Body of pancreas (tissue), 4 donors: Measurements from ENCODE around the gene RAPGEF4. TPM values are rescaled to one million over a fixed set of nuclear protein-coding genes. Genes with fewer than 3 reads are reported as not detected.

Experiments used
- ATAC-seq: fragments of 150-250 bp; one replicate; pipeline ENCODE4 v1.9.1; 2016
- DNase-seq, 4 donors: peaks; one replicate each; pipeline ENCODE4 v3.0.0-alpha.2; 2019
- H3K27ac ChIP-seq, 4 donors: fragments of 200-600 bp; sonication (generic); 1 replicate in 3 of 4; 2 replicates in 1 of 4; pipeline versions ENCODE4 v1.5.1 to v1.6.1; 2016 to 2019; ENCODE audit warnings: mild to moderate bottlenecking in 1 of 4, mixed read lengths in 1 of 4, moderate library complexity in 1 of 4
- H3K27me3 ChIP-seq, 2 donors: fragments of 200-600 bp; sonication (generic); one replicate each; pipeline ENCODE4 v1.6.0; 2016; ENCODE audit warnings: mild to moderate bottlenecking in 1 of 2
- H3K36me3 ChIP-seq, 2 donors: fragments of 200-600 bp; sonication (generic); replicated peaks in 1 of 2; 2 replicates each; pipeline ENCODE4 v1.5.1; 2016; ENCODE audit warnings: low read depth in 2 of 2; ENCODE audit not compliant: insufficient read depth in 1 of 2
- H3K4me1 ChIP-seq: fragments of 200-600 bp; sonication (generic); one replicate; pipeline ENCODE4 v1.6.0; 2016
- H3K4me3 ChIP-seq, 2 donors: fragments of 200-600 bp; sonication (generic); 1 replicate in 1 of 2; 2 replicates in 1 of 2; pipeline ENCODE4 v1.5.1; 2016 to 2019
- H3K9me3 ChIP-seq, 3 donors: fragments of 200-600 bp; sonication (generic); 1 replicate in 2 of 3; 2 replicates in 1 of 3; pipeline ENCODE4 v1.5.1; 2016
- POLR2A ChIP-seq, 3 donors: fragments of 450-650 bp; IDR thresholded peaks; one replicate each; pipeline ENCODE4 v1.6.1; 2016; ENCODE audit warnings: antibody characterized with exemption in 3 of 3, mild to moderate bottlenecking in 2 of 3
- WGBS, 2 donors: methylation state at CpG; one replicate each; pipeline ENCODE4 v1.1.5; 2017; 5-methylcytosine and 5-hydroxymethylcytosine counted together
- intact Hi-C: fragments of 100-400 bp; cut with DNase I; formaldehyde crosslinking; loops from one replicate; pipeline ENCODE4 v1.15.1; 2023
- total RNA-seq, 2 donors: library from RNA; depleted of rRNA; stranded (reverse); fragments of >200 nt; gene quantifications; one replicate each; pipeline ENCODE4 v1.1.0, GENCODE V29; 2016
- TF ChIP-seq, protein P1 (sequence below), 7 experiments: fragments of 450-650 bp in 4 of 7; fragments of 200-600 bp in 3 of 7; sonication (generic) in 3 of 7; IDR thresholded peaks; one replicate each; pipeline ENCODE4 v1.5.1; 2016 to 2019; ENCODE audit warnings: antibody characterized with exemption in 7 of 7

Gene RAPGEF4
- total RNA-seq, 2 donors from 2014 or later: 4.7 to 22.4 TPM

DNA sequence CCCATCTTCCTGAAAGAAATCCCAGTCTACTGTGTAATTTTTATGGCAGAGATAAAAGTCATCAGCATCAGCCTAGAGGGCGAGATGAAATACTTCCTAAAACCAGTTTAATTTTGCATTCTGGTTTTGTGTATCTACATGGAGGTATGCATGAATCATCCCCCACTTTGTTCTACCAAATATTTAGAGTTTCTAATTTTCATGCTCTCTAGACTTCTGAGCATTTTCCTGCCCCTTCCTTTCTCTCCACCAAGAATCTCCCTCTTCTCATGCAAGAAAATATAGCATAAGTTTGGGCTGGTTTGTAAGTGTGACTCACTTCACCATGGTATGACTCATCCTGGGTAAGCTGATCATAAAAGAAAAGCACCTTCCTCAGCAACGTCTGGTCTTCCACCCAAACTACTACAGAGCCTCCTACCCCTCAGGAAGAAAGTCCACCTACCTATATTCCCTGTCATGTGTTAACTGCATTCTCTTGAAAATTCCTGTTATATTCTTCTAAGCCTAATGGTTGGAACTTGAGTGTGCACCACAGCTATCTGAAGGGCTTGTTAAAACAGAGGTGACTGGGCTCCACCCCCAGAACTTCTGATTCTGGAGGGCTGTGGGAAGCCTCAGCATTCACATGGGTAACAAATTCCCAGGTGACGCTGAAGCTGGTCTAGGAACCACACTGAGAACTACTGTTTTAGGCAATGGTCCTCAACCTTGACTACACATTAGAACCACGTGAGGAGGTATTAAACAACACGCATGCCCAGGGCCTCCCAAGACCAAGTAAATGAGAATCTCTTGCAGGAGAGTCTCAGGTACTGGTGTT lies 37.4 kb upstream of the RAPGEF4 start:
- 52 to 59% methylated on average over 5 of the region's 5 CpGs for WGBS, 2 donors
- no peak for TF ChIP-seq POLR2A (IDR thresholded peaks at IDR 0.05)
- TF ChIP-seq, protein P1, sequence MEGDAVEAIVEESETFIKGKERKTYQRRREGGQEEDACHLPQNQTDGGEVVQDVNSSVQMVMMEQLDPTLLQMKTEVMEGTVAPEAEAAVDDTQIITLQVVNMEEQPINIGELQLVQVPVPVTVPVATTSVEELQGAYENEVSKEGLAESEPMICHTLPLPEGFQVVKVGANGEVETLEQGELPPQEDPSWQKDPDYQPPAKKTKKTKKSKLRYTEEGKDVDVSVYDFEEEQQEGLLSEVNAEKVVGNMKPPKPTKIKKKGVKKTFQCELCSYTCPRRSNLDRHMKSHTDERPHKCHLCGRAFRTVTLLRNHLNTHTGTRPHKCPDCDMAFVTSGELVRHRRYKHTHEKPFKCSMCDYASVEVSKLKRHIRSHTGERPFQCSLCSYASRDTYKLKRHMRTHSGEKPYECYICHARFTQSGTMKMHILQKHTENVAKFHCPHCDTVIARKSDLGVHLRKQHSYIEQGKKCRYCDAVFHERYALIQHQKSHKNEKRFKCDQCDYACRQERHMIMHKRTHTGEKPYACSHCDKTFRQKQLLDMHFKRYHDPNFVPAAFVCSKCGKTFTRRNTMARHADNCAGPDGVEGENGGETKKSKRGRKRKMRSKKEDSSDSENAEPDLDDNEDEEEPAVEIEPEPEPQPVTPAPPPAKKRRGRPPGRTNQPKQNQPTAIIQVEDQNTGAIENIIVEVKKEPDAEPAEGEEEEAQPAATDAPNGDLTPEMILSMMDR (IDR thresholded peaks at IDR 0.05): no peak
- no peak for DNase-seq

DNA sequence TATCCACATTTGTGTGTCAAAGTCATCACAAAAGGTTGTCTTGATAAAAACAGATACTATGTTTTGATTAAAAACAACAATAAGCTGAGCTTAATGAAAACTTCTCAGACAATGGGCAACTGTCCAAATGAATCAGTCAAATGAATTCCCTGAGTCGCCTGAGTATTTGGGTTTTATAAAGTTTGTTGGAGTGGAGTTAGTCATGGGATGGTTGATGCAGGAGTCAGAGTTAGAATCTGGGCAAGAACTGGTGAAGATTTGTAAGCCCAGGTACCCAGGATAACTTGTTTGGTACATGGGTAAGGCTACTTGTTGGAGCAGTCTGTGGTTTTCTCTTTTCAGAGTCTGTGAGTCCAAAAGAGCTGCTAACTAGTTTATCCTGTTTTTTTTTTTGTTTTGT lies 34.4 kb upstream of the RAPGEF4 start:
- ATAC-seq: no peak
- intact Hi-C loops: no loop called here
- no peak for DNase-seq
- Histone ChIP-seq H3K27ac (no peak overlapping the region), H3K9me3 (no peaks in the 10 kb centered on the region), H3K27me3 (no peaks in the 10 kb centered on the region), H3K36me3 (no peaks in the 10 kb centered on the region), H3K4me3 (no peak overlapping the region), H3K4me1 (no peaks in the 10 kb centered on the region)
- no peak for TF ChIP-seq POLR2A (IDR thresholded peaks at IDR 0.05)
- TF ChIP-seq, protein P1 (IDR thresholded peaks at IDR 0.05): no peak
- 26 to 54% methylated on average over 1 of the region's 1 CpG for WGBS, 2 donors

More for the DNA sequence above, 37.4 kb upstream of the RAPGEF4 start:
- no peak overlapping the region for H3K4me3 ChIP-seq
- H3K4me1 ChIP-seq: no peaks in the 10 kb centered on the region
- no peak for ATAC-seq
- H3K27me3 ChIP-seq: peaks cover 0 to 4% of the 10 kb centered on the region in 2 donors
- intact Hi-C loops: no loop called here
- no peak overlapping the region for H3K27ac ChIP-seq
- no peaks in the 10 kb centered on the region for H3K36me3 ChIP-seq
- H3K9me3 ChIP-seq: no peaks in the 10 kb centered on the region

DNA sequence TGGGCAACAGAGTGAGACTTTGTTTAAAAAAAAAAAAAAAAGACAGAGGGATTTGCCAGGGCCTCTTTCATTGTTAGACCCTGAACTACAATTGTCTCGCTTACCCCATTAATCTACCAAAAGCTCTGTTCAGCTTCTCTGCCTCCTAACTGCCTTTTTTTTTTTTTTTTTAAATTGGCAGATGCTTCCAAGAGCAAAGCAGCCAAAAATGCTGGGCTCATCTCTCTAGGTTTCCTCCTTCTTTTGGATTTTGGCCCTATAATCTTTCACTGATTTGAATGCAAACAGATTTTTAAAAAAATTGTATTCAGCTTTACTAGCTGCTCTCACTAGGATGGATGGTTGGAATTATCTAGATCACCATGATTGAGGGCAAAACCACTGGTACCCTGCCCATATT lies 33.2 kb upstream of the RAPGEF4 start:
- intact Hi-C loops: no loop called here
- Histone ChIP-seq H3K36me3 (no peaks in the 10 kb centered on the region), H3K9me3 (no peaks in the 10 kb centered on the region), H3K27me3 (no peaks in the 10 kb centered on the region), H3K4me3 (no peak overlapping the region), H3K27ac (no peak overlapping the region), H3K4me1 (no peaks in the 10 kb centered on the region)
- no peak for TF ChIP-seq POLR2A (IDR thresholded peaks at IDR 0.05)
- TF ChIP-seq, protein P1 (IDR thresholded peaks at IDR 0.05): no peak
- 81 to 89% methylated on average over 1 of the region's 1 CpG for WGBS, 2 donors
- ATAC-seq (no peak), DNase-seq (no peak)

DNA sequence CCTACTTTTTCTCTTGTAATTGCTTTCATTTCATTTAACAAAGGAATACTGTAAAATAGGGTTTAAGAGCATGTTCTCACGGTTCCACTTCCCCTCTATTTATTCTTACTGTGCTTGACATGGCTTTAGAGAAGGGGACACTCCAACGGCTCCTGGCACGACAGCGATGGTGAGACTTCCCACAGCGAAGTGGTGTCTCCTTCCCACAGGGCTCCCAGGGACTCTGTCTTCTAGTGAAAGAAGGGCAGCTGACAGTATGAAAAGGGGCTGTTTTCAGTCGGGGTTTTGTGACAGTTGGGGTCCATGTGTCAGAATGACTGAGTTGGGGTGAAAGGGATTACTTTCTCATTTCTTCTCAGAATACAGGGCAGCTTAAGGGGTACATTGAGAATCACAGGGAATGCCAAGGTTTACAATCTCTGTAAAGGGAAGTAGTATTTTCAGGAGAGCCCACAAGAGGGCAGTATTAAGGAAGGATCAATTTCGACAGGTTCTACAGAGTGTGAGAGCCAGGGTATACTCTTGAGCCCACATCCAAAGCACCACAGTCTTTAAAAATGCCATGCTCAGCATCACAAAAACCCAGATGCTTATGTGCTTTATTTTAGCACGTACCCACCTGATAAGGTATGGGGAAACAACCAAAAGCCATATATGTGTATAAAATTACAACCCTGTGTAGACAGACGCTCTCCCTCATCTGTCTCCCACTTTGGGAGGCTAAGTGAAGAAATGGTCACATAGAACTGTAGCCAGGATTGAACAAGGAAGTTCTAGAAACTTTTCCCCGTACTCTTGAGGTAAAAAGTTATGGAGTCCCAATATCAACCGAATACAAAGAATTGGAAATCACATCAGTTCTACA lies 31.3 kb upstream of the RAPGEF4 start:
- no peak overlapping the region for H3K27ac ChIP-seq
- peak in 1 of 4 donors; percentile 11 for DNase-seq
- no peaks in the 10 kb centered on the region for H3K4me1 ChIP-seq
- WGBS, 2 donors: 52 to 56% methylated on average over 11 of the region's 11 CpGs
- H3K9me3 ChIP-seq: no peaks in the 10 kb centered on the region
- H3K27me3 ChIP-seq: no peaks in the 10 kb centered on the region
- H3K36me3 ChIP-seq: no peaks in the 10 kb centered on the region
- TF ChIP-seq, protein P1 (IDR thresholded peaks at IDR 0.05): peak; percentile 20 to 53 (median 42)
- no peak for TF ChIP-seq POLR2A (IDR thresholded peaks at IDR 0.05)
- ATAC-seq: peak; percentile 56
- no peak overlapping the region for H3K4me3 ChIP-seq
- intact Hi-C loops: no loop called here
